HG03060 (cell line): ENCODE data around the gene RBM11.

Experiments used
- ATAC-seq: cut with Tn5 transposase; IDR thresholded peaks from one replicate; pipeline ENCODE4 v1.9.1; 2021; ENCODE audit warnings: low read depth, moderate number of reproducible peaks; ENCODE audit not compliant: unreplicated experiment

RBM11 gene

GRCh38 chr21:14267076-14267475 is 51.1 kb downstream of the RBM11 start:
- no peak for ATAC-seq

GRCh38 chr21:14270631-14271030 is 54.7 kb downstream of the RBM11 start:
- no peak for ATAC-seq

GRCh38 chr21:14271053-14271452 is 55.1 kb downstream of the RBM11 start:
- no peak for ATAC-seq

DNA sequence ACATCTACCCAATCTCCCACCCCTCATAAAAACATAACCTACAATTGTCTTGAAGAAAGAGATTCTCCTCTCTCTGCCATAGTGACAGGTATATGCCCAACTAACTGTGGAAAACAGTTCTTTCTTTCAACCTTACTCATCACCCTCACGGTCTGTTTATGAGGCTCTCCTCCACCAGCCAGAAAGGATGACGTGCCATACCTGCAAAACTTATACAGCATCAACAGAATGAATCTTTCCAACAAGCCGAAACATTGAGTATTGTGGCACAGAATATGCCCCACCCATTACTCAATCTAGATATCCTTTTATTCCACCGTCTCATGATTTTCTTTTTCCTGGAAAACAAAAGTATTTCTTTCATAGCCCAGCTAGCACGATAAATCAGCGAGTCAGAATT is 55.7 kb downstream of the RBM11 start:
- no peak for ATAC-seq

- no peak for ATAC-seq
Observed at GRCh38 chr21:14273736-14274538, 58.0 kb downstream of the RBM11 start.

- no peak for ATAC-seq
Observed at GRCh38 chr21:14275702-14276205, 59.8 kb downstream of the RBM11 start.
